HEK293T (cell line): Measurements from ENCODE around the gene CCDC14.
A peak's percentile ranks its signal among the peaks of the same experiment; 100 is the strongest.

Source experiments
- CTCF ChIA-PET: fragments of 350-600 bp; formaldehyde crosslinking; extraction: SDS; loops from one replicate; lab custom pipeline; 2021; ENCODE audit warnings: antibody characterized with exemption, inconsistent platforms; lab: Yijun Ruan, JAX
- POLR2A ChIA-PET: fragments of 350-600 bp; formaldehyde crosslinking; extraction: SDS; loops from one replicate; lab custom pipeline; 2020; ENCODE audit warnings: antibody characterized with exemption, inconsistent platforms; lab: Yijun Ruan, JAX
- DNase-seq: peaks from one replicate; pipeline ENCODE4 v3.0.0; 2012; ENCODE audit warnings: mixed read lengths; ENCODE audit errors: extremely low spot score
- ARNT ChIP-seq: fragments of 450-650 bp; IDR thresholded peaks from 2 replicates; pipeline ENCODE4 v1.6.1; 2017; ENCODE audit warnings: mild to moderate bottlenecking
- BHLHE40 ChIP-seq: fragments of 450-650 bp; IDR thresholded peaks from 2 replicates; pipeline ENCODE4 v1.6.1; 2016; ENCODE audit warnings: mild to moderate bottlenecking, moderate library complexity, borderline replicate concordance
- CTBP1 ChIP-seq: fragments of 450-650 bp; IDR thresholded peaks from 2 replicates; pipeline ENCODE4 v1.6.1; 2016; ENCODE audit warnings: borderline replicate concordance
- ELF4 ChIP-seq: fragments of 450-650 bp; IDR thresholded peaks from 2 replicates; pipeline ENCODE4 v1.6.1; 2017; ENCODE audit warnings: antibody characterized with exemption
- FOXA1 ChIP-seq: fragments of 450-650 bp; IDR thresholded peaks from 2 replicates; pipeline ENCODE4 v1.6.1; 2016; ENCODE audit warnings: mild to moderate bottlenecking
- FOXK2 ChIP-seq: fragments of 450-650 bp; IDR thresholded peaks from 2 replicates; pipeline ENCODE4 v1.6.1; 2016; ENCODE audit warnings: mild to moderate bottlenecking
- FOXM1 ChIP-seq: fragments of 450-650 bp; IDR thresholded peaks from 2 replicates; pipeline ENCODE4 v1.6.1; 2017; ENCODE audit warnings: mild to moderate bottlenecking, borderline replicate concordance
- HDGF ChIP-seq: fragments of 450-650 bp; IDR thresholded peaks from 2 replicates; pipeline ENCODE4 v1.6.1; 2017; ENCODE audit warnings: antibody characterized with exemption, borderline replicate concordance
- L3MBTL2 ChIP-seq: fragments of 450-650 bp; conservative IDR thresholded peaks from 2 replicates; pipeline ENCODE4 v1.6.1; 2016; ENCODE audit warnings: mild to moderate bottlenecking
- LEF1 ChIP-seq: fragments of 450-650 bp; IDR thresholded peaks from 2 replicates; pipeline ENCODE4 v1.6.1; 2017; ENCODE audit warnings: mild to moderate bottlenecking, borderline replicate concordance
- NFRKB ChIP-seq: fragments of 450-650 bp; IDR thresholded peaks from 2 replicates; pipeline ENCODE4 v1.6.1; 2016; ENCODE audit warnings: mild to moderate bottlenecking, moderate library complexity
- SP1 ChIP-seq: fragments of 450-650 bp; IDR thresholded peaks from 2 replicates; pipeline ENCODE4 v1.6.1; 2017
- SUZ12 ChIP-seq: fragments of 450-650 bp; IDR thresholded peaks from 2 replicates; pipeline ENCODE4 v1.6.1; 2016; ENCODE audit warnings: mild to moderate bottlenecking
- TARDBP ChIP-seq: fragments of 450-650 bp; IDR thresholded peaks from 2 replicates; pipeline ENCODE4 v1.6.1; 2016
- ZNF384 ChIP-seq: fragments of 450-650 bp; IDR thresholded peaks from 2 replicates; pipeline ENCODE4 v1.6.1; 2016
- TF ChIP-seq, protein P1 (sequence below): fragments of 450-650 bp; IDR thresholded peaks from 2 replicates; pipeline ENCODE4 v1.6.1; 2016

Gene CCDC14

DNA sequence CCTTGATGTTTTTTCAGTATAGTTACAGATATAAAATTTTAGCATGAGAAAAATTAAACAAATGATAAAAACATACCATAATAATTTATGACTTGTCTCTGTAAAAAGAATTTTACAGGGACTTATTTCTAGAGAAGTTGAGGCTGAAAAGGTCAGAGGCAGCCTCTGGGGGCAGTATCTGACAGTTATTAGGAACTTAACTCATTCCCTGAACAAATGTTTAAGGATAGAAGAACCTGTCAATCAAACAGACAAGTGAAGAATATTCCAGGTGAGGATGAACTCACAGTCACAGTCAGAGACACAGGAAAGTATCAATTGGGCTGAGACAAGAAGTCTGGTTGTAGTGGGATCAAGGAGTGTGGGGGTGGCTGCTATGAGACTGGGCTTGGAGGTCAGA lies 84.2 kb downstream of the CCDC14 start:
- ChIA-PET CTCF (no interaction called here), POLR2A (no interaction called here)
- no peak for DNase-seq
- TF ChIP-seq FOXA1 (no peak), SUZ12 (no peak), TARDBP (no peak), ZNF384 (no peak)
- TF ChIP-seq, protein P1, sequence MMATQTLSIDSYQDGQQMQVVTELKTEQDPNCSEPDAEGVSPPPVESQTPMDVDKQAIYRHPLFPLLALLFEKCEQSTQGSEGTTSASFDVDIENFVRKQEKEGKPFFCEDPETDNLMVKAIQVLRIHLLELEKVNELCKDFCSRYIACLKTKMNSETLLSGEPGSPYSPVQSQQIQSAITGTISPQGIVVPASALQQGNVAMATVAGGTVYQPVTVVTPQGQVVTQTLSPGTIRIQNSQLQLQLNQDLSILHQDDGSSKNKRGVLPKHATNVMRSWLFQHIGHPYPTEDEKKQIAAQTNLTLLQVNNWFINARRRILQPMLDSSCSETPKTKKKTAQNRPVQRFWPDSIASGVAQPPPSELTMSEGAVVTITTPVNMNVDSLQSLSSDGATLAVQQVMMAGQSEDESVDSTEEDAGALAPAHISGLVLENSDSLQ = peak; percentile 90

DNA sequence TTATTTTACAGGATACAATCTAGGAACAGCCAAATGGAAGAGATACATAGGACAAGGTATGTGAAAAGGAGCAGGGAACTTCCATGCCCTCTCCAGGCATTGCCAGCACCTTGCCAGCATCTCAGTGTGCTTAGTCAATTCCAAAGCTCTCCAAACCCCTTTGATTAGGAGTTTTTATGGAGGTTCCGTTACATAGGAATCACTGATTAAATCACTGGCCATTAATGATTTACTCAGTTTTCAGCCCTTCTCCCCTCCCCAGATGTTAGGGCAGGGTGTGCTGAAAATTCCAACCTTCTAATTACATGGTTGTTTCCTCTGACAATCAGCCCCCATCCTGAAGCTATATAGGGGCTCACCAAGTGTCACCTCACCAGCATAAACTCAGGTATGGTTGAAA lies 88.4 kb downstream of the CCDC14 start:
- CTCF ChIA-PET = no interaction called here
- TF ChIP-seq FOXM1 = no peak
- no peak for TF ChIP-seq LEF1
- no peak for TF ChIP-seq SUZ12
- TF ChIP-seq FOXA1 = no peak
- no peak for TF ChIP-seq SP1
- no peak for TF ChIP-seq HDGF
- no peak for TF ChIP-seq ARNT
- TF ChIP-seq FOXK2 = no peak
- TF ChIP-seq, protein P1 = no peak
- TF ChIP-seq TARDBP = no peak
- DNase-seq = no peak
- POLR2A ChIA-PET = no interaction called here

DNA sequence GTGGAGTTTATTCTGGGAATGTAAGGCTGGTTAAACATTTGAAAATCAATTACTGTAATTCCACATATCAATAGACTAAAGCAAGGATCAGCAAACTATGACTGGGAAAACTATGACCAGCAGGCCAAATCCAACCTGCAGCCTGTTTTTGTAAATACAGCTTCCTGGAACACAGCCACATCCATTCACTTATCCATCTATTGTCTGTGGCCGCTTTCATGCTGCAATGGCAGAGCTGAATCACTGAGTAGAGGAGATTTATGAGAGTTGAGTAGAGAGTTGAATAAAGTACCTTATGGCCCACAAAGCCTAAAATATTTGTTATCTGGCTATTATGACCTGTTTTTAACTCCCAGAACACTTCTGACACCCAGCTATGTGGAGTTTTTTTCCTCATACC lies 89.1 kb downstream of the CCDC14 start:
- TF ChIP-seq LEF1 = no peak
- no peak for TF ChIP-seq ARNT
- TF ChIP-seq L3MBTL2 = no peak
- TF ChIP-seq HDGF = no peak
- TF ChIP-seq BHLHE40 = no peak
- TF ChIP-seq, protein P1 = no peak
- no peak for TF ChIP-seq CTBP1
- no peak for TF ChIP-seq ZNF384
- no peak for TF ChIP-seq NFRKB
- TF ChIP-seq FOXK2 = no peak
- no peak for TF ChIP-seq FOXM1
- no peak for TF ChIP-seq TARDBP
- no peak for TF ChIP-seq SUZ12
- TF ChIP-seq ELF4 = no peak
- no peak for TF ChIP-seq FOXA1
- POLR2A ChIA-PET = no interaction called here
- CTCF ChIA-PET = no interaction called here

DNA sequence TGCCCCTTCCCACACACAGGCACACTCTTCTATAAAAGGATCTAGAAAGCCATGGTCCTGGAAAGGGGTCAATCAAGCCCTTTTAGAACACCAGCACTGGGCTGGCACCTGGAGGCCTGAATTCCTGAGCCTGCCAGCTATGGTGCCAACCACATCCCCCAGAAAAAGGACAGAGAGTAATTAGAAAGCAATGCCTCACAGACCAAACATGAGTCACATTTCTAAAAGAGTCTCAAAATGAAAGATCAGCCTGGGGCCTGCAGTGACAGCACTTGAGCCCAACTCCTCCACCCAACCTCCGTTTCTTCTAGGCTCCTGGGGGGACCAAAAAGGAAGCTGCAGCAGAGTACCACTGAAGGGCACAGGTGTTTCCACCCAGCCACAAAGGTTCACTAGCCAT lies 91.0 kb downstream of the CCDC14 start:
- DNase-seq = no peak

More for the DNA sequence above, 89.1 kb downstream of the CCDC14 start:
- DNase-seq = no peak

DNA sequence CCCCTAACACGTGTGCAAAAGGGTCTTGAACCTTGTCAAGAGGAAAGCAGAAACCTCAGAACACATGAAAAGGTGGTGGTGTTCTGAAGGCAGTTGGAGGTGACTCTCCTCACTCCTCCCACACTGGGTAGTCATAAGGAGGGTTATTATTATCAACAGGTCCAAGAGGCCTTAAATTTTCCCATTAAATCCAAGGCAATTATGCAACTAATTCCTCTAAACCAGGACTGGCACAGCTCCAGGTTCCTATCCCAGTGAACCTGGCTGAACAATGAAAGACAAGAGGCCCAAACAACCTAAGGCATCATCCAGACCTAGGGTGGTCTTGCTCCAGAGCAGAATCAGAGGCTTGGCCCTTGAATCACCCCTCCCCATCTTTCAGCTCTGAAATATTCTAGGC lies 91.9 kb downstream of the CCDC14 start:
- TF ChIP-seq ZNF384 (no peak), L3MBTL2 (no peak), ARNT (no peak)
- ChIA-PET POLR2A (no interaction called here), CTCF (no interaction called here)
- DNase-seq = no peak

More for the DNA sequence above, 91.0 kb downstream of the CCDC14 start:
- TF ChIP-seq SP1 (no peak), FOXA1 (no peak), FOXK2 (no peak), ZNF384 (no peak), FOXM1 (no peak), SUZ12 (no peak), BHLHE40 (no peak), TARDBP (no peak), ARNT (no peak)
- CTCF ChIA-PET = interaction anchor here (0.6 kb wide), 1 partner anchor 46 kb away, joined by 5 read pairs; no protein-coding TSS in a partner anchor
- POLR2A ChIA-PET = interaction anchor here (1.0 kb wide), 1 partner anchor 8 kb away, joined by 3 read pairs; no protein-coding TSS in a partner anchor

DNA sequence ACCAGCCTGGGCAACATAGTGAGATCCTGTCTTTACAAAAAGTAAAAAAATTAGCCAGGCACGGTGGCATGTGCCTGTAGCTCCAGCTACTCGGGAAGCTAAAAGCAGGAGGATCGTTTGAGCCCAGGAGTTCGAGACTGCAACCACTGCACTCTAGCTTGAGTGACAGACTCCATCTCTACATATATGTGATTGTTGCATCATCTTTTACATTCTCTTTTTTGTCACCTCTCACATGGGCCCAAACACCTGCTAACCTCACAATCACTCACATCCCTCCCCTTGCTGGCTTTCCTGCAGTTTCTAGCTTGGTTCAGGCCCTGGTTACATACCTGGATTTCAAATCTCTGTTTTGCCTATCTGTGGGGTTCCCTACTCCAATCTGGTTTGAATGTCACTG lies 96.3 kb downstream of the CCDC14 start:
- ChIA-PET CTCF (no interaction called here), POLR2A (no interaction called here)
- TF ChIP-seq SUZ12 (no peak), ZNF384 (no peak), ARNT (no peak), LEF1 (no peak), FOXM1 (no peak), FOXK2 (no peak), CTBP1 (no peak), SP1 (no peak)
- TF ChIP-seq, protein P1 = no peak
- no peak for DNase-seq
